GM19468 (cell line): ENCODE measurements around the gene HGD.
A peak's percentile ranks its signal among the peaks of the same experiment; 100 is the strongest.
"Not testable (repeated sequence)": the region's sequence is repeated elsewhere in the genome, so short reads cannot be mapped to it uniquely, and the experiment has no call there.

ENCODE experiments used
- ATAC-seq: cut with Tn5 transposase; IDR thresholded peaks from one replicate; pipeline ENCODE4 v1.9.1; 2021; ENCODE audit warnings: mild to moderate bottlenecking, moderate library complexity, moderate number of reproducible peaks; ENCODE audit not compliant: unreplicated experiment; ENCODE audit errors: extremely low read depth

The HGD gene

DNA sequence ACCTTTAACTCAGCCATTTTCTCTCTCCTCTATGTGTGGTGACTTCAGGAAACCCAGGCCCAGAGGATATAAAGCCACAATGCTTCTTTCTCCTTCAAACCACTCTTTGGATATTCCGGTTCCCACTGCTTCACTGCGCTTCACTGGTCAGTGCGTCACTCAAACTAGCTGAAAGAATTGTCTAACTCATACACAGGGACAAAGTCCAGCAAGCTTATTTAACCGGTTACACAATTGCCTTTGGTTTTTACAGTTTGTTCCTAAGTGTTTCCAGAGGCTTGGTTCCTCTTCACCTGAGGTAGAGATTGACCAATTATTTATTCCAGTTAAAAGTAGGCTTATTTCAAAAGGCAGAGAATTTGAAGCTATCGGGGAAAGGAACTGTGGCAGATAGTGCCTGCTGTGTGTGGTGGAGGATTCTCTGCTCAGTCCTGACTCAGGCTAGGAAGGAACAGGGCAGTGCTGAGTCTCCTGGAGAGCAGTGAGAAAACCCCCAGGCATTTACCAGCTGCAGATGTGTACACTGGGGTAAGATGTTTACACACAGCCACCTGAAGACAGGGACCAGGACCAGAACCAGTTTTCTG lies at the start of gene HGD:
Gene HGD (minus strand): TSS at position 145 of the 587 bp plus-strand sequence. CDS start 128 bp downstream, at position 17.
- no peak for ATAC-seq

DNA sequence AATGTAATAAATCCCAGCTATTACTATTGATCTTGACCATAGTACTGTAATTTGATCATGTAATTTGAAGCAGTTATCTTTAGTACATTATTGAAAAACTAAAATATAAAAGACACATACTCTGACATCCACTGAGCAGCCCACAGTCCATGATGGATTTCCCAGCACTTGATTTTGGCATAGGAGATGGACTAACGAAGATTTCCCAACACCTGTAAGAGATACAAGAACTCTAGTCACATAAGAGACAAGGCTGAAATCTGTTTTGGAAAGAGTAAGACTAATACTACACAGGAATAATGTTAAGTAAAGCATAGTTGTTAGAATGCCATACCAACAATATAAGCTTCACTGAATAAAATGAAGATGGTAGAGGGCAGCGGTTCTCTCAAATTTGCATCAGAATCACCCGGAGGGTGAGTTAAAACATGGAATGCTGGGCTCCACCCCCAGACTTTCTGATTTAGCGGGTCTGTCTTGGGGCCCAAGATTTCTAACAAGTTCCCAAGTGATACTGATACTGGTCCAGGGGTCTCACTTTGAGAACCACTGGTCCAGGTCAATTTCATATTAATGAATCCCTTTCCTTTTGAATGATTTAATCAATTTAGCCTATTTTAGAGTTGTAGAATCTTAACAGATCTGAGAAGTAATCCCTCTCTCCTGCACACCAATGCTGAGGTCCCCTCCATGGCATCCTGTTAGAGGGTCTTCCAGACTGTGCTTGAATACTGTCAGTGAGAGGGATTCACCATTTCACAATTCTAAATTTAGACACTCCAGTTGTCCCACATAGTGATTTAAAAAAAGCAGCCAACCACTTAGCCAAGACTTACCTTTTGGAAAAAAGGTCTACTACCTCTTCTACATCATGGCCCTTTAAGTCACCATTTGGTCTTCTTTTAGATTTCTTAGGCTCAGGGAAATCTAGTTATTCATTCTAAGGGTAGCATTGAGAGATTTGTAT lies 48.8 kb upstream of the HGD start:
- ATAC-seq = no peak

DNA sequence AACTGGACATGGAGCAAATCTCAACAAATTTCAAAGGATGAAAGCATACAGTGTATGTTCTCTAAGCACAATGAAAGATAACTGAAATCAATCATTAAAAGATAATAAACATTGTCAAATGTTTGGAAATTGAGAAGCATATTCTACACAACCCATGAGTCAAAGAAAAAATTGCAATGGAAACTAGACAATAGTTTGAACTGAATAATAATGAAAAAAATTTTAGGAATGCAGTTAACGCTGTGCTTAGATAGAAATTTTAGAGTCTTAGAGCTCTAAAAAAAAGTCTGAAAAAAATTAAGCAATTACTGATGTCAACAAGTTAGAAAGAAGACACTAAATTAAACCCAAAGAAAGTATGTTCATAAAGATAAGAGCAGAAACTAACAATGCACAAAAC lies 44.8 kb upstream of the HGD start:
- no peak for ATAC-seq

DNA sequence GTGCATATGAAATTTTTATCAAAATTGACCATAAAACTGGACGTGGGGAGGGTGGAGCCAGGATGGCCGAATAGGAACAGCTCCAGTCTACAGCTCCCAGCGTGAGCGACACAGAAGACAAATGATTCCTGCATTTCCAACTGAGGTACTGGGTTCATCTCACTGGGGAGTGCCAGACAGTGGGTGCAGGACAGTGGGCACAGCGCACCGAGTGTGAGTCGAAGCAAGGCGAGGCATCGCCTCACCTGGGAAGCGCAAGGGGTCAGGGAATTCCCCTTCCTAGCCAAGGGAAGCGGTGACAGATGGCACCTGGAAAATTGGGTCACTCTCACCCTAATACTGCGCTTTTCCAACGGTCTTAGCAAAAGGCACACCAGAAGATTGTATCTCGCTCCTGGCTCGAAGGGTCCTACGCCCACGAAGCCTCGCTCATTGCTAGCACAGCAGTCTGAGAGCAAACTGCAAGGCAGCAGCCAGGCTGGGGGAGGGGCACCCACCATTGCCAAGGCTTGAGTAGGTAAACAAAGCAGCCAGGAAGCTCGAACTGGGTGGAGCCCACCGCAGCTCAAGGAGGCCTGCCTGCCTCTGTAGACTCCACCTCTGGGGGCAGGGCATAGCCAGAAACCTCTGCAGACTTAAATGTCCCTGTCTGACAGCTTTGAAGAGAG lies 37.3 kb upstream of the HGD start:
- ATAC-seq = not testable (repeated sequence)

GRCh38 chr3:120713262-120713661 lies 31.2 kb upstream of the HGD start:
- no peak for ATAC-seq

DNA sequence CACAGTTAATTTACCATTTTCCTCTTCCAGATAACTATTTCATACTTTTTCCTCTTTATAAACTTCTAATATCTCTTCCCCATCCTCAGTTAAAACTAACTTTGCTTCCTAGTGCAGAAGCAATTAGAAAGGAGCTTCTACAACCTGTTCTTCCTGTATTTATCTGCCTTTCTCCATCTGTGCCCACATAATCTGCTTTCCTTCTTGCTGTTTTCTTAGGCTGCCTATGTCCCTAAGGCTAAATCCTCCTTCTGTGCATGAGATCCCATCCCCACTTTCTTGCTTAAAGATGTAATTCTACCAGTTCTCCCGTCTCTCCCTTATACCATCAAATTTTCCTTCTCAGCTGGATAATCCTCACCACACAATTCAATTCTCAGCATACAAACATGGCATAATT lies 28.3 kb upstream of the HGD start:
- ATAC-seq = no peak

DNA sequence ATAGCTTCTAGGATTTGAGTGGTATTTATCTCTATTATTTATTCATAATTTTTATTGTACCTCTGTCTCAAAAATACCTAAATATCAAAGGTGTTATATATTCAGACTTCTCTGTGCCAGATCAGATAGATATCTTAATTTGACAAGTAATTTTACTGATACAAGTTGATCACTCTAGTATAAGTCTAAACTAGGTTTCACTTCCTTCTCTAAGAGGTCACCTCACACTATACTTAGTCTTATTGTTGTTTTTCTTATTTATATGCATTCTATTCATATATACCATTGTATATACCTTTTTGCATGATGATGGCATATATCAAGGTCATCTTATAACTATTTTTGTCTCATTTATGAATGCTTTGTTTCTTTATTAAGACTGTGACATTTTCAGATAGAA lies 26.4 kb upstream of the HGD start:
- ATAC-seq = no peak

GRCh38 chr3:120706950-120707349 lies 24.9 kb upstream of the HGD start:
- no peak for ATAC-seq

DNA sequence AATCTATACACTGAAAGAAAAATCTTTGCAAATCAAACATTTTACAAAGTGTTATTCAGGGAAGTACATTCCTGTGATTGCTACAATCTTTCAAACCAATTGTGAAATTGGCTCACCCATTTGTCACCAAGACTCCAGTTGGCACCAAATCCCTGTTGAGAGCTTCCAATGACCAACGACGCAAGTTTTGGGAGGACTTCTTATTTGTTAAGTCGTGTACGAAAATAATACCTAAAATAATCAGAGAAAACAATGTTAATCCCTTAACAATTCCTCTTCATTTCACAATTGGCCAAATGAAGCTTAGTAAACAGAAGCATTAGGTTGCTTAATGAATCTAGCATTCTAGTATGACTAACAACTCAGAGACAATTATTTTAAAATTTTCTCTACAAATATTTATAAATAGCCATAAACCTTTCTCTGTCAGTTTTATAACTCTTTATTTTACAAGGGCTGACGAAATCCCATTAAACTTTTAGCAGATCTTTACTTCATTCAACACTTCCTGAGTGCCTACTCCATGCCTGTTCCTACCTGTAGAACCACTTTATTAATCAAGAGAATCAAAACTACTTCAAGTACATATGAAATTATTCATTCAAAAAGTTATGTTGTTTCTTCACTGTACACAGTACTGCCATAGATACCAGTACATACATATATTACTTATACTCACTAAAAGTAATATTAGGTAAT lies 24.0 kb upstream of the HGD start:
- no peak for ATAC-seq

DNA sequence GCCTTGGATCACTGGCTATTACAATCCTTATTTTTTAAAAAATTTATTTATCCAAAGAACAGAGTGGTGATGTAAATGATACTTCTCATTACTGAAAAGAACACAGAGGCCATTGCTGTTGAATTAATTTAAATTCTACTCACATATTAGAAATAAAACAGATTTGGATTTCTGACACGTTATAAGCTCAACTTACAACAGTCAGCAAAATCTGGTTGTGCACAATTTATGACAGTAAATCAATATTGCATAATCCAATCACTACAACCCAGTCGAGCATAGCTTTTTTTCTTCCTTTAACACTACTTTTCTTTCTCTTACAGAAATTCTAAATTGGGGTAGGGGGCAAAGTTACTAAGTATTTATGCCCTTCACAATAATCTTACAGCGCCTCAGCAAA lies 17.3 kb upstream of the HGD start:
- ATAC-seq = no peak

DNA sequence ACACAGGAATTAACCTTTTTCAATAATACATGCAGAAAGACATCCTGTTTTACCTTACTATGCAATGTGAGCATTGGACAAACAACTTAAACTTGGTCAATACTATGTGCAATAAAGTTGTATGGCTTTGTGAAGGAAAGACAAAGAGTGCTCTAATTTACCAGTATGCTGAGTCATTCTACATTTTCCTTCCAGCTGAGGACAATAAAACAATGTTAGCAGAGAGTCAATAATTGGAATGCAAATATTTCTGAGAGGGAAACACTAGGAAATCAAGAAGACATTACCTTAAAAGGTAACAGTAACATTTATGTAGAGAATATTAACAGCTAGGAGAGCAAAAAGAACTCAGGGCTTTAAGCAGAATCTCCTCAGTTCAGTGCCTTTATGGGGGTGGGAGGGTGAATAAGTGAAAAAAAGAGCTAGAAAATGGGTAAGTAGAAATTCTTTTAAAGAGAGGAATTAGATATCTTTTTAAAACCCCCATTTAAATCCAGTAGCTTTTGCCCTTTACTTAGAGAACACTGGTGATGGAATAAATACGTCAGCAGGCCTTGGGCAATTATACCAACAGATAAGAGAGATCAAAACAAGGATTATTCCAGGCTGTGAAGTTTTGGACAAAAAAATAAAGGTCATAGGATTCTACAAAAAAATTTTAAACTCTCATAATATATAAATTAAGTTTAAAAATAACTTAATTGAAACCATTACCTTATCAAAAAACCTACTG lies 11.6 kb upstream of the HGD start:
- ATAC-seq = no peak

- no peak for ATAC-seq
Measured at GRCh38 chr3:120689395-120689794, 7.4 kb upstream of the HGD start.

GRCh38 chr3:120688121-120688520 lies 6.1 kb upstream of the HGD start:
- ATAC-seq = peak; percentile 86

DNA sequence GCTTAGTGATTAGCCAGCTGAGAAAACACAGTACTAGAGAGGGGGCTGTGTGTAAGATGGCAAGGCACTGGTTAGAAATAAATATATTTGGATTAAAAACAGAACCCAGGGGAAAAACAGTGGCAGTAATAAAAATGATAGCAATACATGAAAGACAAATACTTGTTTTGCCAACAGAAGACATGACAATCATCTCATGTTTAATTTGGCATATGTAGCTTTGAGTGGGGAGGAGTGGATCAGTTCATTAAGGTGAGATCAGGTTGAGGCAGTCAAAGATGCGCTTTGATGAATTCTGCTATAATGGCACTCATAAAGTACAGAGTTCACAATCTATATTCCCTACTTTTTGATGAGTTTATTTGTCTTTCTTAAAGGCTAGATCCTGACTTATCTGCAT lies 3.4 kb upstream of the HGD start:
- ATAC-seq = no peak

DNA sequence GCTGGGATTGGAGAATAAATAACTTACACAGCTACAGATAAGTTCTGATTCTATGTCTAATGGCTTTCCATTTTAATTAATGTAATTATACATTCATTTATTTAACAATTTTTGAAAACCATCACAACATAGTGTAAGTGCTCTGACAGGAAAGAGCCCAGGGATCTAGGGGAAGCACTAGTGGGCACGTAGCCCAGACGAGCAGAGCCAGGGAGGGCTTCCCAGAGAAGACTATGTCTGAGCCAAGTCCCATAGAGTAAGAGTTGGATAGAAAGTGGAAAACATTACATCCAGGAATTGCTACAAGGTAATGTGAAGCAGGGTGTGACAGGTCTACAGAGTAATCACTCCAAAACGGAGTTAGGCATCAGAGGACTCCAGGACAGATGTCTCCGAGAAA lies 2.9 kb upstream of the HGD start:
- ATAC-seq = no peak

DNA sequence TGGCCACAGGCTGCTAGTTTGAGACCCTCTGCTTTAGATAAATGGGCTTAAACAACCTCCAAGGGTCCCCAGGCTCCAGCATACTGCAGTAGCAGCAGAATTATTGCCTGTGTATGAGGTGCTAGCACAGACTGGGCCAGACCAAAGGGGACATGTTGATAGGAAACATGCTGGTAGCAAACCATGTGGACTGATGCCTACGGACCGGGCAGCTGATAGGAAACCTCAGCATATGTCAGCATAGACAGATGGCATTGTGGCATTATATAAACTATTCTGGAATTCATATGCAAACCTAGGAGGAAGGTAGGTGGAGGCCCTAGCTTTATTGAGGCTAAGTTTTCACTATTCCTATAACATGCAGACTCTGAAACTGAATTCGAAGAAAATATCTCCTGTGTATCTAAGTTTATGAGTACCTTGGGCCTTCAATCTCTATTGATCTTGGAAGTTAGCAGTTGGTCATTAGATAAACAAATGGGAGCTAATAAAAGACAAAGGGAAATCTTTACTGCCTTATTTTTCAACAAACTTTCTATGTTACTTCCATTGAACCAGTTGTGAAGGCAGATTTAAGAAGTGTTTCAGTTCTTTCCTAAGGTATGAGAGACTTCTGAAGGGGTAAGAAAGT lies 1.7 kb upstream of the HGD start:
- no peak for ATAC-seq

- no peak for ATAC-seq
Measured at GRCh38 chr3:120683213-120683612, 1.2 kb upstream of the HGD start.

- ATAC-seq = no peak
Measured at GRCh38 chr3:120681506-120682038, 467 bp downstream of the HGD start.

DNA sequence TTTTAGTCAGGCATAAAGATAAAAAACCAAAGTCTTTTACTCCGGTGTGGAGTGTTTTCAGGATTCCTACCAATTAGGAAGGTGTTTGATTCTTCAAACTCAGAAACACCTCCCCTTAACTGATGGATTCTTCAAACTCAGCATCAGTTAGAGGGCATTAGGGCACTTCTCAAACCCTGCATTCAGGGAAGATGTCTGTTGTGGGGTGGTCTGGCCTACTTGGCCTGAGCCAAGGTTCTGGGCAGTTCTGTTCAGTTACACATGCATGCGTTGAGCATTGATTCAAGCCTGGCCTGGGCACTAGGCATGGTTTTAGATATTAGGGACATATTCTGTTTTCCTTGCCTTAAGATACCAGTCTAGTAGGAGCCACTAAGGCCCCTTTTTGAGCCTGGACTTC lies 1.0 kb downstream of the HGD start:
- no peak for ATAC-seq
